Measurements from ENCODE around the gene SSC5D.
A peak's percentile ranks its signal among the peaks of the same experiment; 100 is the strongest.

Gene SSC5D

DNA sequence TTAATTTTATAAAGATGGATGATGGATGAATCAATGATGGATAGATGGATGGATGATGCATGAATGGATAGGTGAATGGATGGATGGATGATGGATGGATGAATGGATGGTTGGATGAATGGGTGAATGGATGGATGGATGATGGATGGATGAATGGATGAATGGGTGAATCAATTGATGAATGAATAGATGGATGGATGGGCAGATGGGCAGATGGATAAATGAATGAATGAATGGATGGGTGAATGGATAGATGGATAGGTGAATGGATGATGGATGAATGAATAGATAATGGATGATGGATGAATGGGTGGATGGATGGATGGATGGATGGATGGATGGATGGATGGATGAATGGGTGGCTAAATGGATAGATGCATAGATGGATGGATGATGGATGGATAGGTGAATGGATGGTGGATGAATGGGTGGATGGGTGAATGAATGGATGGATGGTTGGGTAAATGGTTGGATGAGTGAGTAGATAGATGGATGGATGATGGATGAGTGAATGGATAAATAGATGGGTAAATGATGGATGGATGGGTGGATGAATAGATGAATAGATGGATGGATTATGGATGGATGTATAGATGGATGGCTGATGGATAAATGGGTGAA is 79.6 kb downstream of the SSC5D start:
- H3K36me3 ChIP-seq (ENCODE audit: control insufficient read depth in 2 of 2, insufficient read depth in 1 of 2, low read length in 2 of 2) = no peaks in the 10 kb centered on the region
- peak; percentile 100 for TF ChIP-seq ZBTB17 (tag by site-specific recombination; IDR thresholded peaks at IDR 0.05)
- TF ChIP-seq ZNF266 (tag by site-specific recombination; IDR thresholded peaks at IDR 0.05; ENCODE audit: low read depth) = no peak
- 0 out of 2 replicates have a peak, but pooled peaks have one; percentile 85 for TF ChIP-seq ZNF114 (tag by site-specific recombination; IDR thresholded peaks at IDR 0.05)
- TF ChIP-seq ZNF311 (tag by site-specific recombination; IDR thresholded peaks at IDR 0.05; ENCODE audit: borderline replicate concordance) = 0 out of 2 replicates have a peak, but pooled peaks have one; percentile 52
- TF ChIP-seq ZNF843 (tag by site-specific recombination; IDR thresholded peaks at IDR 0.05) = no peak
- 0 out of 2 replicates have a peak, but pooled peaks have one; percentile 61 for TF ChIP-seq ZNF169 (tag by site-specific recombination; IDR thresholded peaks at IDR 0.05)
- TF ChIP-seq ZNF366 (tag by site-specific recombination; conservative IDR thresholded peaks at IDR 0.05) = peak; percentile 98
- 0 out of 2 replicates have a peak, but pooled peaks have one; percentile 17 for TF ChIP-seq ZNF544 (tag by site-specific recombination; IDR thresholded peaks at IDR 0.05)
- TF ChIP-seq, protein P1, sequence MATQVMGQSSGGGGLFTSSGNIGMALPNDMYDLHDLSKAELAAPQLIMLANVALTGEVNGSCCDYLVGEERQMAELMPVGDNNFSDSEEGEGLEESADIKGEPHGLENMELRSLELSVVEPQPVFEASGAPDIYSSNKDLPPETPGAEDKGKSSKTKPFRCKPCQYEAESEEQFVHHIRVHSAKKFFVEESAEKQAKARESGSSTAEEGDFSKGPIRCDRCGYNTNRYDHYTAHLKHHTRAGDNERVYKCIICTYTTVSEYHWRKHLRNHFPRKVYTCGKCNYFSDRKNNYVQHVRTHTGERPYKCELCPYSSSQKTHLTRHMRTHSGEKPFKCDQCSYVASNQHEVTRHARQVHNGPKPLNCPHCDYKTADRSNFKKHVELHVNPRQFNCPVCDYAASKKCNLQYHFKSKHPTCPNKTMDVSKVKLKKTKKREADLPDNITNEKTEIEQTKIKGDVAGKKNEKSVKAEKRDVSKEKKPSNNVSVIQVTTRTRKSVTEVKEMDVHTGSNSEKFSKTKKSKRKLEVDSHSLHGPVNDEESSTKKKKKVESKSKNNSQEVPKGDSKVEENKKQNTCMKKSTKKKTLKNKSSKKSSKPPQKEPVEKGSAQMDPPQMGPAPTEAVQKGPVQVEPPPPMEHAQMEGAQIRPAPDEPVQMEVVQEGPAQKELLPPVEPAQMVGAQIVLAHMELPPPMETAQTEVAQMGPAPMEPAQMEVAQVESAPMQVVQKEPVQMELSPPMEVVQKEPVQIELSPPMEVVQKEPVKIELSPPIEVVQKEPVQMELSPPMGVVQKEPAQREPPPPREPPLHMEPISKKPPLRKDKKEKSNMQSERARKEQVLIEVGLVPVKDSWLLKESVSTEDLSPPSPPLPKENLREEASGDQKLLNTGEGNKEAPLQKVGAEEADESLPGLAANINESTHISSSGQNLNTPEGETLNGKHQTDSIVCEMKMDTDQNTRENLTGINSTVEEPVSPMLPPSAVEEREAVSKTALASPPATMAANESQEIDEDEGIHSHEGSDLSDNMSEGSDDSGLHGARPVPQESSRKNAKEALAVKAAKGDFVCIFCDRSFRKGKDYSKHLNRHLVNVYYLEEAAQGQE (tag by site-specific recombination; IDR thresholded peaks at IDR 0.05) = no peak
- TF ChIP-seq, protein P2, sequence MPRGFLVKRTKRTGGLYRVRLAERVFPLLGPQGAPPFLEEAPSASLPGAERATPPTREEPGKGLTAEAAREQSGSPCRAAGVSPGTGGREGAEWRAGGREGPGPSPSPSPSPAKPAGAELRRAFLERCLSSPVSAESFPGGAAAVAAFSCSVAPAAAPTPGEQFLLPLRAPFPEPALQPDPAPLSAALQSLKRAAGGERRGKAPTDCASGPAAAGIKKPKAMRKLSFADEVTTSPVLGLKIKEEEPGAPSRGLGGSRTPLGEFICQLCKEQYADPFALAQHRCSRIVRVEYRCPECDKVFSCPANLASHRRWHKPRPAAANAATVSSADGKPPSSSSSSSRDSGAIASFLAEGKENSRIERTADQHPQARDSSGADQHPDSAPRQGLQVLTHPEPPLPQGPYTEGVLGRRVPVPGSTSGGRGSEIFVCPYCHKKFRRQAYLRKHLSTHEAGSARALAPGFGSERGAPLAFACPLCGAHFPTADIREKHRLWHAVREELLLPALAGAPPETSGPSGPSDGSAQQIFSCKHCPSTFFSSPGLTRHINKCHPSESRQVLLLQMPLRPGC (tag by site-specific recombination; IDR thresholded peaks at IDR 0.05) = no peak
- TF ChIP-seq ZNF341 (tag by site-specific recombination; IDR thresholded peaks at IDR 0.05; ENCODE audit: low read depth) = no peak
- peak; percentile 50; the same call in 1 of the 2 replicates for TF ChIP-seq ZNF791 (tag by site-specific recombination; IDR thresholded peaks at IDR 0.05)
- no peak for TF ChIP-seq ZNF2 (tag by site-specific recombination; IDR thresholded peaks at IDR 0.05)
- POLR2A ChIA-PET = no interaction called here

More for the DNA sequence above, 79.6 kb downstream of the SSC5D start:
- Histone ChIP-seq H3K9me3 (ENCODE audit: control insufficient read depth, insufficient read depth, low read depth, low read length) (no peaks in the 10 kb centered on the region), H3K4me3 (ENCODE audit: low read depth, low read length) (no peak overlapping the region), H3K27ac (ENCODE audit: extremely low read depth, low read depth, low read length) (no peak overlapping the region), H3K4me1 (ENCODE audit: control insufficient read depth, insufficient read depth, low read length) (no peaks in the 10 kb centered on the region)
- CTCF ChIA-PET = no interaction called here
